CD4-positive, alpha-beta T cell (primary cell): ENCODE results near the gene EFCAB8. TPM values are rescaled to one million over a fixed set of nuclear protein-coding genes. Genes with fewer than 3 reads are reported as not detected.
"Not testable (repeated sequence)": the region's sequence is repeated elsewhere in the genome, so short reads cannot be mapped to it uniquely, and the experiment has no call there.

Experiments
- ATAC-seq: fragments of 200-7000 bp; cut with Tn5 transposase; one replicate; pipeline ENCODE4 v1.10.0; 2022; ENCODE audit warnings: mild to moderate bottlenecking; ENCODE audit not compliant: poor library complexity
- CTCF ChIA-PET: fragments of 350-600 bp; sonication (Branson Sonifier 250); formaldehyde crosslinking; loops from one replicate; lab custom pipeline; 2021; ENCODE audit warnings: antibody characterized with exemption, inconsistent platforms; lab: Charles Lee
- POLR2A ChIA-PET: fragments of 350-600 bp; sonication (Branson Sonifier 250); formaldehyde crosslinking; loops from one replicate; lab custom pipeline; 2021; ENCODE audit warnings: antibody characterized with exemption, inconsistent platforms; lab: Charles Lee
- DNase-seq, 14 experiments: peaks; one replicate each; pipeline ENCODE4 v3.0.0-alpha.2; 2013 to 2020; ENCODE audit warnings: mixed read lengths in 2 of 14
- H3K27ac ChIP-seq, 2 donors: one replicate each; pipeline versions ENCODE4 v1.5.1 to v1.7.0; 2013; ENCODE audit warnings: low read length in 2 of 2, low read depth in 1 of 2, mild to moderate bottlenecking in 1 of 2
- H3K27me3 ChIP-seq, 2 experiments: 1 replicate in 1 of 2; 2 replicates in 1 of 2; pipeline versions ENCODE4 v1.6.1 to v1.7.0; 2013; ENCODE audit warnings: low read length in 2 of 2, control low read depth in 1 of 2, mild to moderate bottlenecking in 1 of 2, moderate library complexity in 1 of 2; ENCODE audit not compliant: insufficient read depth in 2 of 2, control insufficient read depth in 1 of 2
- H3K36me3 ChIP-seq: one replicate; pipeline ENCODE4 v1.6.1; 2013; ENCODE audit warnings: low read length, control low read depth; ENCODE audit not compliant: insufficient read depth
- H3K4me1 ChIP-seq: one replicate; pipeline ENCODE4 v1.6.1; 2013; ENCODE audit warnings: low read length, control low read depth; ENCODE audit not compliant: insufficient read depth
- H3K4me3 ChIP-seq: one replicate; pipeline ENCODE4 v1.5.1; 2013; ENCODE audit warnings: mild to moderate bottlenecking, low read length, moderate library complexity
- H3K9me3 ChIP-seq, 2 experiments: 1 replicate in 1 of 2; 2 replicates in 1 of 2; pipeline versions ENCODE4 v1.6.1 to v1.7.0; 2013; ENCODE audit warnings: low read length in 2 of 2, mild to moderate bottlenecking in 2 of 2, control low read depth in 1 of 2, moderate library complexity in 1 of 2; ENCODE audit not compliant: control insufficient read depth in 1 of 2, insufficient read depth in 1 of 2
- H3K27ac Mint-ChIP-seq: one replicate; pipeline ENCODE4 v1.8.0; 2020; ENCODE audit warnings: mixed read lengths
- H3K27me3 Mint-ChIP-seq: one replicate; pipeline ENCODE4 v1.8.0; 2021; ENCODE audit warnings: mixed read lengths
- H3K36me3 Mint-ChIP-seq: one replicate; pipeline ENCODE4 v1.8.0; 2021; ENCODE audit warnings: low read depth, mixed read lengths
- H3K4me1 Mint-ChIP-seq: one replicate; pipeline ENCODE4 v1.8.0; 2021; ENCODE audit warnings: low read depth, mixed read lengths
- H3K4me3 Mint-ChIP-seq: one replicate; pipeline ENCODE4 v1.8.0; 2020; ENCODE audit warnings: mild to moderate bottlenecking, mixed read lengths
- H3K9me3 Mint-ChIP-seq: one replicate; pipeline ENCODE4 v1.8.0; 2020; ENCODE audit warnings: mixed read lengths
- CTCF ChIP-seq: fragments of 200-600 bp; IDR thresholded peaks from one replicate; pipeline ENCODE4 v1.8.0; 2022; ENCODE audit warnings: antibody characterized with exemption, mild to moderate bottlenecking
- intact Hi-C, 2 experiments: fragments of 100-400 bp; cut with DNase I in 1 of 2; cut with micrococcal nuclease in 1 of 2; formaldehyde crosslinking; loops; one replicate each; pipeline versions ENCODE4 v1.15.1 to v1.9.0; 2023 to 2025; cut with DNase I, micrococcal nuclease
- total RNA-seq, 174 experiments: library from RNA in 2 of 174; stranded (reverse) in 2 of 174; gene quantifications; one replicate each; pipeline ENCODE4 v1.2.3 and lab custom pipeline; 2021 to 2026

The EFCAB8 gene
- total RNA-seq, 2 experiments from 2014 or later: 0.81 to 2.5 TPM

- Mint-ChIP-seq H3K27me3 (no peaks in the 10 kb centered on the region), H3K4me3 (no peak overlapping the region), H3K4me1 (peaks cover 55% of the 10 kb centered on the region), H3K36me3 (peaks cover 16% of the 10 kb centered on the region), H3K9me3 (peaks cover 3% of the 10 kb centered on the region), H3K27ac (no peak overlapping the region)
- intact Hi-C loops: no loop called here
- ATAC-seq (no peak), DNase-seq (no peak)
- Histone ChIP-seq H3K4me1 (peaks cover 46% of the 10 kb centered on the region), H3K4me3 (no peak overlapping the region), H3K9me3 (peaks cover 15 to 18% of the 10 kb centered on the region in 2 experiments), H3K27ac (no peak overlapping the region), H3K27me3 (no peaks in the 10 kb centered on the region), H3K36me3 (no peaks in the 10 kb centered on the region)
- no peak for TF ChIP-seq CTCF
- ChIA-PET CTCF (no interaction called here), POLR2A (interaction anchor here (1.7 to 1.8 kb wide), 2 partner anchors 11 kb away, joined by 4 read pairs; no protein-coding TSS in a partner anchor)
Observed at GRCh38 chr20:32960849-32961731, 102.4 kb downstream of the EFCAB8 start.

GRCh38 chr20:32962053-32962452, 103.3 kb downstream of the EFCAB8 start:
- CTCF ChIA-PET: no interaction called here

GRCh38 chr20:32962646-32963045, 103.9 kb downstream of the EFCAB8 start:
- POLR2A ChIA-PET, H3K27me3 ChIP-seq, CTCF ChIA-PET, H3K27me3 Mint-ChIP-seq, intact Hi-C loops, DNase-seq, H3K36me3 Mint-ChIP-seq, H3K9me3 Mint-ChIP-seq, H3K36me3 ChIP-seq, ATAC-seq, H3K4me3 ChIP-seq, H3K27ac ChIP-seq, H3K4me3 Mint-ChIP-seq: not testable (repeated sequence)
- peaks cover 5 to 15% of the 10 kb centered on the region in 2 experiments for H3K9me3 ChIP-seq
- peaks cover 61% of the 10 kb centered on the region for H3K4me1 ChIP-seq
- Mint-ChIP-seq H3K4me1 (peaks cover 70% of the 10 kb centered on the region), H3K27ac (peak overlapping the region; percentile 36)

More at GRCh38 chr20:32962053-32962452, 103.3 kb downstream of the EFCAB8 start:
- peaks cover 64% of the 10 kb centered on the region for H3K4me1 Mint-ChIP-seq
- H3K4me3 ChIP-seq: no peak overlapping the region
- H3K4me1 ChIP-seq: peaks cover 55% of the 10 kb centered on the region
- ATAC-seq (no peak), DNase-seq (no peak)
- no peaks in the 10 kb centered on the region for H3K27me3 Mint-ChIP-seq
- no peak overlapping the region for H3K4me3 Mint-ChIP-seq
- POLR2A ChIA-PET: interaction anchor here (1.8 kb wide), 1 partner anchor 10 kb away, joined by 4 read pairs; no protein-coding TSS in a partner anchor
- TF ChIP-seq CTCF: no peak
- no peak overlapping the region for H3K27ac ChIP-seq
- intact Hi-C loops: no loop called here
- H3K36me3 Mint-ChIP-seq: peaks cover 11% of the 10 kb centered on the region
- peaks cover 11 to 15% of the 10 kb centered on the region in 2 experiments for H3K9me3 ChIP-seq
- H3K9me3 Mint-ChIP-seq: no peaks in the 10 kb centered on the region
- no peak overlapping the region for H3K27ac Mint-ChIP-seq
- H3K36me3 ChIP-seq: no peaks in the 10 kb centered on the region
- no peaks in the 10 kb centered on the region for H3K27me3 ChIP-seq
